CD4-positive, alpha-beta T cell (primary cell): ENCODE results near the gene C6orf62. TPM values are rescaled to one million over a fixed set of nuclear protein-coding genes. Genes with fewer than 3 reads are reported as not detected.
"Not testable (repeated sequence)": the region's sequence is repeated elsewhere in the genome, so short reads cannot be mapped to it uniquely, and the experiment has no call there.

Experiments
- ATAC-seq: fragments of 200-7000 bp; cut with Tn5 transposase; one replicate; pipeline ENCODE4 v1.10.0; 2022; ENCODE audit warnings: mild to moderate bottlenecking; ENCODE audit not compliant: poor library complexity
- CTCF ChIA-PET: fragments of 350-600 bp; sonication (Branson Sonifier 250); formaldehyde crosslinking; loops from one replicate; lab custom pipeline; 2021; ENCODE audit warnings: antibody characterized with exemption, inconsistent platforms; lab: Charles Lee
- POLR2A ChIA-PET: fragments of 350-600 bp; sonication (Branson Sonifier 250); formaldehyde crosslinking; loops from one replicate; lab custom pipeline; 2021; ENCODE audit warnings: antibody characterized with exemption, inconsistent platforms; lab: Charles Lee
- DNase-seq, 14 experiments: peaks; one replicate each; pipeline ENCODE4 v3.0.0-alpha.2; 2013 to 2020; ENCODE audit warnings: mixed read lengths in 2 of 14
- H3K27ac ChIP-seq, 2 donors: one replicate each; pipeline versions ENCODE4 v1.5.1 to v1.7.0; 2013; ENCODE audit warnings: low read length in 2 of 2, low read depth in 1 of 2, mild to moderate bottlenecking in 1 of 2
- H3K27me3 ChIP-seq, 2 experiments: 1 replicate in 1 of 2; 2 replicates in 1 of 2; pipeline versions ENCODE4 v1.6.1 to v1.7.0; 2013; ENCODE audit warnings: low read length in 2 of 2, control low read depth in 1 of 2, mild to moderate bottlenecking in 1 of 2, moderate library complexity in 1 of 2; ENCODE audit not compliant: insufficient read depth in 2 of 2, control insufficient read depth in 1 of 2
- H3K36me3 ChIP-seq: one replicate; pipeline ENCODE4 v1.6.1; 2013; ENCODE audit warnings: low read length, control low read depth; ENCODE audit not compliant: insufficient read depth
- H3K4me1 ChIP-seq: one replicate; pipeline ENCODE4 v1.6.1; 2013; ENCODE audit warnings: low read length, control low read depth; ENCODE audit not compliant: insufficient read depth
- H3K4me3 ChIP-seq: one replicate; pipeline ENCODE4 v1.5.1; 2013; ENCODE audit warnings: mild to moderate bottlenecking, low read length, moderate library complexity
- H3K9me3 ChIP-seq, 2 experiments: 1 replicate in 1 of 2; 2 replicates in 1 of 2; pipeline versions ENCODE4 v1.6.1 to v1.7.0; 2013; ENCODE audit warnings: low read length in 2 of 2, mild to moderate bottlenecking in 2 of 2, control low read depth in 1 of 2, moderate library complexity in 1 of 2; ENCODE audit not compliant: control insufficient read depth in 1 of 2, insufficient read depth in 1 of 2
- H3K27ac Mint-ChIP-seq: one replicate; pipeline ENCODE4 v1.8.0; 2020; ENCODE audit warnings: mixed read lengths
- H3K27me3 Mint-ChIP-seq: one replicate; pipeline ENCODE4 v1.8.0; 2021; ENCODE audit warnings: mixed read lengths
- H3K36me3 Mint-ChIP-seq: one replicate; pipeline ENCODE4 v1.8.0; 2021; ENCODE audit warnings: low read depth, mixed read lengths
- H3K4me1 Mint-ChIP-seq: one replicate; pipeline ENCODE4 v1.8.0; 2021; ENCODE audit warnings: low read depth, mixed read lengths
- H3K4me3 Mint-ChIP-seq: one replicate; pipeline ENCODE4 v1.8.0; 2020; ENCODE audit warnings: mild to moderate bottlenecking, mixed read lengths
- H3K9me3 Mint-ChIP-seq: one replicate; pipeline ENCODE4 v1.8.0; 2020; ENCODE audit warnings: mixed read lengths
- CTCF ChIP-seq: fragments of 200-600 bp; IDR thresholded peaks from one replicate; pipeline ENCODE4 v1.8.0; 2022; ENCODE audit warnings: antibody characterized with exemption, mild to moderate bottlenecking
- intact Hi-C, 2 experiments: fragments of 100-400 bp; cut with DNase I in 1 of 2; cut with micrococcal nuclease in 1 of 2; formaldehyde crosslinking; loops; one replicate each; pipeline versions ENCODE4 v1.15.1 to v1.9.0; 2023 to 2025; cut with DNase I, micrococcal nuclease
- total RNA-seq, 174 experiments: library from RNA in 2 of 174; stranded (reverse) in 2 of 174; gene quantifications; one replicate each; pipeline ENCODE4 v1.2.3 and lab custom pipeline; 2021 to 2026

Gene C6orf62
- total RNA-seq, 2 experiments from 2014 or later: 108 to 111 TPM

GRCh38 chr6:24734166-24734565 lies 15.2 kb upstream of the C6orf62 start:
- no peaks in the 10 kb centered on the region for H3K36me3 ChIP-seq
- H3K36me3 Mint-ChIP-seq: peaks cover 7% of the 10 kb centered on the region
- no peak overlapping the region for H3K4me3 Mint-ChIP-seq
- ChIA-PET CTCF (no interaction called here), POLR2A (no interaction called here)
- TF ChIP-seq CTCF: no peak
- H3K9me3 Mint-ChIP-seq: peaks cover 10% of the 10 kb centered on the region
- H3K27me3 ChIP-seq: no peaks in the 10 kb centered on the region
- peaks cover 10% of the 10 kb centered on the region in 2 experiments for H3K9me3 ChIP-seq
- ATAC-seq (no peak), DNase-seq (no peak)
- intact Hi-C loops: no loop called here
- no peaks in the 10 kb centered on the region for H3K4me1 ChIP-seq
- H3K4me1 Mint-ChIP-seq: no peaks in the 10 kb centered on the region
- H3K27ac ChIP-seq: no peak overlapping the region
- H3K27ac Mint-ChIP-seq: no peak overlapping the region
- peaks cover 5% of the 10 kb centered on the region for H3K27me3 Mint-ChIP-seq
- no peak overlapping the region for H3K4me3 ChIP-seq

- CTCF ChIA-PET, POLR2A ChIA-PET, H3K4me3 Mint-ChIP-seq: not testable (repeated sequence)
These were observed 12.6 kb upstream of the C6orf62 start for GRCh38 chr6:24731456-24732134.

GRCh38 chr6:24730653-24731052 lies 11.7 kb upstream of the C6orf62 start:
- ATAC-seq, POLR2A ChIA-PET: not testable (repeated sequence)

More at GRCh38 chr6:24731456-24732134, 12.6 kb upstream of the C6orf62 start:
- H3K36me3 ChIP-seq, DNase-seq, H3K27me3 ChIP-seq, H3K4me1 ChIP-seq, H3K27ac ChIP-seq, H3K4me1 Mint-ChIP-seq, intact Hi-C loops, H3K36me3 Mint-ChIP-seq, ATAC-seq, H3K4me3 ChIP-seq, H3K27ac Mint-ChIP-seq: not testable (repeated sequence)
- Mint-ChIP-seq H3K9me3 (peaks cover 10% of the 10 kb centered on the region), H3K27me3 (peaks cover 17% of the 10 kb centered on the region)
- peaks cover 10% of the 10 kb centered on the region in 2 experiments for H3K9me3 ChIP-seq

GRCh38 chr6:24723270-24723669 lies 4.3 kb upstream of the C6orf62 start:
- intact Hi-C loops: loop anchor here in 1 of 2 experiments (5.0 kb wide), 1 partner anchor 294 kb away; no protein-coding TSS in a partner anchor
- CTCF ChIA-PET: interaction anchor here (1.1 to 2.1 kb wide), 2 partner anchors 56 to 142 kb away, joined by 3 to 11 read pairs; partner anchors contain the start of genes ACOT13 and TDP2

More at GRCh38 chr6:24730653-24731052, 11.7 kb upstream of the C6orf62 start:
- H3K36me3 Mint-ChIP-seq, H3K27ac Mint-ChIP-seq, H3K4me3 ChIP-seq, H3K4me1 ChIP-seq, H3K4me1 Mint-ChIP-seq, H3K36me3 ChIP-seq, DNase-seq, H3K4me3 Mint-ChIP-seq, H3K27ac ChIP-seq, intact Hi-C loops, H3K27me3 ChIP-seq: not testable (repeated sequence)
- CTCF ChIA-PET: interaction anchor here (2.3 kb wide), 1 partner anchor 150 kb away, joined by 5 read pairs; no protein-coding TSS in a partner anchor
- peaks cover 10% of the 10 kb centered on the region for H3K9me3 Mint-ChIP-seq
- peaks cover 10% of the 10 kb centered on the region in 2 experiments for H3K9me3 ChIP-seq
- peaks cover 17% of the 10 kb centered on the region for H3K27me3 Mint-ChIP-seq

More at GRCh38 chr6:24723270-24723669, 4.3 kb upstream of the C6orf62 start:
- peaks cover 31% of the 10 kb centered on the region for H3K36me3 Mint-ChIP-seq
- no peak for TF ChIP-seq CTCF
- no peak overlapping the region for H3K27ac ChIP-seq
- H3K9me3 ChIP-seq: no peaks in the 10 kb centered on the region
- POLR2A ChIA-PET: interaction anchor here (0.6 to 2.5 kb wide), 4 partner anchors 52 to 264 kb away, joined by 3 to 33 read pairs (median 4); partner anchors contain the start of genes ACOT13, GMNN and TDP2
- H3K9me3 Mint-ChIP-seq: no peaks in the 10 kb centered on the region
- no peak for DNase-seq
- H3K36me3 ChIP-seq: peaks cover 5% of the 10 kb centered on the region
- H3K4me3 Mint-ChIP-seq: peak overlapping the region; percentile 35
- H3K27me3 ChIP-seq: no peaks in the 10 kb centered on the region
- H3K4me3 ChIP-seq: no peak overlapping the region
- H3K27me3 Mint-ChIP-seq: peaks cover 7% of the 10 kb centered on the region
- peaks cover 26% of the 10 kb centered on the region for H3K4me1 Mint-ChIP-seq
- H3K4me1 ChIP-seq: peaks cover 15% of the 10 kb centered on the region
- no peak for ATAC-seq
- peak overlapping the region; percentile 59 for H3K27ac Mint-ChIP-seq
